ENCODE measurements around the gene LEP. TPM values are rescaled to one million over a fixed set of nuclear protein-coding genes. Genes with fewer than 3 reads are reported as not detected.

Gene LEP
- polyA plus RNA-seq, 3 donors = 0.27 to 0.96 (median 0.40) TPM

DNA sequence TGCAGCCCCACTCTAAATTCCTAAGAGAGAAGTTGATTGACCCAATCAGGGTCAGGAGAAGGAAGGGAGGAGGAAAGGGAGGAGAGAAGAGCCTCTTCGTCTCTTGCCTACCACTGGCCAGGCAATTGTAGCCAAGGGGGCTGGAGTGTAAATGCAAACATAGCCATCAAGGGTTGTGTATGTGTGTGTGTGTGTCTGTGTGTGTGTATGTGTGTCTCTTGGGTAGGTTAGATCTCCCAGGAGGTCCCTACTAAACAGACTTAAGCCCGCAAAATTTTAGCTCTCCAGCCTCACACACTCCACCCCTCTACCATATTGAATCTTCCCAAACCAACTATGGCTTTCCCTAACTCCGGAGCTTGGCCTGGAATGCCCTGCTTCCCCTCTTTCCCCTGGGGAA, 3.8 kb downstream of the LEP start:
- DNase-seq = no peak

DNA sequence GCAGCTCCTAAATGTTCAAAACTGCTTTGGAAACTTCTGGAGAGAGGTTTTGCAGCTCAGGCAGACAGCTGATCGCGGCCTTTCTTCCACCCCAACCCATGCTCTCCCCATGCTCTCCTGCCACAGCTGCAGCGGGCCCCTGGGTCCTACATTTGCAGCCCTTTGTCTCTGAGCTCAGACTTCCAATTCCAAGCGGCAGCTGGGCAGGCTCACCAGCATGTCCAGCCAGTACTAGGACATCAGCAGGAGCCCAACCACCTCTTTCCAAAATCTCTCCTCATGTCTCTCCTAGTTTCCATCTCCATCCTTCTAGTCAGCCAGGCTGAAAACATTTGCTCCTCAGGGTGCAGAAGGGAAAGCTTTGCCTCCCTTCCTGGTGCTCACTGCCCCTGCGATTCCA, 6.0 kb downstream of the LEP start:
- DNase-seq = no peak

GRCh38 chr7:128247640-128248194, 6.6 kb downstream of the LEP start:
- DNase-seq = no peak

GRCh38 chr7:128251337-128251736, 10.3 kb downstream of the LEP start:
- DNase-seq = no peak

- no peak for DNase-seq
These were observed 12.6 kb downstream of the LEP start for GRCh38 chr7:128253701-128254100.

GRCh38 chr7:128254470-128254869, 13.4 kb downstream of the LEP start:
- DNase-seq = no peak

GRCh38 chr7:128255271-128255670, 14.2 kb downstream of the LEP start:
- DNase-seq = no peak

- no peak for DNase-seq
These were observed 16.4 kb downstream of the LEP start for GRCh38 chr7:128257458-128257857.

DNA sequence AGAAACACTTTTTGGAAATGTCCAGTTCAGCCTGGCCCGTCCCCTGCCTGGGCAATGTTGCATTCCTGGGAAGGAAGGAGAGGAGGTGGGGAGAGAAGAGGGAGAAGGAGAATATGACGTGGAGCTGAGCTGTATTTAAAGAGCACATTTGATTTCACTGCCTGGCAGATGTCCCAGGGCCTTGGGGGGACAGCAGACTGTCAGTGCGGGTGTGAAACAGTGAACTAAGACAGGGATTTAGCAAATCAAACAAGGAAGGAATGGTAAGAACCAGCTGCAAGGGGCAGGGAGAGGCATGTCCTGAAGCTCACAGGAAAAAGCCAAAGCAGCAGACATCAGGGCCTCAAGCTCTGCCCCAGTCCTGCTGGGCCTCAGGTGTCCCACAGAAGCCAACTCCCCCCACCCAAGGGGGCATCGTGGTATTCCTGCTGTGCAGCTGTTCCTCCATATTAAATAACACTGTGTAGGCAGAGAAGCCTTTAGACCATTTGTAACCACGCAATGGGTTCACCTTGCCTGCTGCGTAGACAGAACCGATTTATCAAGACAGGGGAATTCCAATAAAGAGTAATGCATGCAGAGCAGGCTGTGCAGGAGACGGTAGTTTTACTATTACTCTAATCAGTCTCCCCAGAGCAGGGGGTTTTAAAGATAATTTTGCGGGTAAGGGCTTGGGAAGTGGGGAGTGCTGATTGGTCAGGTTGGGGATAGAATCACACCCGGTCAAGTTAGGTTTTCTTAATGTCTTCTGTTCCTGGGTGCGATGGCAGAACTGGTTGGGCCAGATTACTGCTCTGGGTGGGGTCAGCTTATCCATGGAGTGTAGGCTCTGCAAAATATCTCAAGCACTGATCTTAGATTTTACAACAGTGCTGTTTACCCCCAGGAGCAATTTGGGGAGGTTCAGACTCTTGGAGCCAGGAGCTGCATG, 18.3 kb downstream of the LEP start:
- DNase-seq = no peak

DNA sequence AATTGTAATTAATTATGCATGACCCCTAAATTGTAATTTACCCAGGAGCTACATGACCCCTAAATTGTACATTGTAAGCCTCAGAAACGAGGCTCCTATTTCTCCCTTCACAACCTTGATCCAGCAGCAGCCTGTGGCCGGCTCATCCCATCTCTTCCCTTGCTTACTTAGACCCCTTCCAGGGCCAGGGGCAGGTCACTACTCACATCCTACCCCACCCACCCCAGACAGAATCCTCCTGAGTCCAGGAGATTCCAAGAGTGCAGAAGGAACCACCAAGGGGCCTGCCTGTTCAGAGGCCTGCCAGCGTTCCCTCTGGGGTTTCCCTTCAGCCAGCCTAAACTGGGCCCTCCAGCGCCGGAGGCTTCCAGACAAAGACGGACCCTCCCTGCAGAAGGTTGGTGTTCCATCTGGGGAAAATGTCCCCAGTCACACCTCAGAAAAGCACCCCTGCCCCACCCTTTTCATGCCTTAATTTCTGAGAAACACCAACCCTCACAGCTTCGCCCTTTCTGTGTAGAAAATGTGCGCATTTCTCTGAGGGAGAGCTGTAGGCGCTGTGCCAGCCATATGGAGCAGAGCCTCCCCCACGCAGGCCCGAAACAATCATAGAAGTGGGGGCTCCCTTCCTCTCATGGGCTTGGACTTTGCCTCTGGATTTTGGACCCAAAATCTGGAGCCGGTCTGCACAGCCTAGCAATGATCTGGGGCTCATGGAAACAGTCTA, 19.2 kb downstream of the LEP start:
- DNase-seq = no peak

DNA sequence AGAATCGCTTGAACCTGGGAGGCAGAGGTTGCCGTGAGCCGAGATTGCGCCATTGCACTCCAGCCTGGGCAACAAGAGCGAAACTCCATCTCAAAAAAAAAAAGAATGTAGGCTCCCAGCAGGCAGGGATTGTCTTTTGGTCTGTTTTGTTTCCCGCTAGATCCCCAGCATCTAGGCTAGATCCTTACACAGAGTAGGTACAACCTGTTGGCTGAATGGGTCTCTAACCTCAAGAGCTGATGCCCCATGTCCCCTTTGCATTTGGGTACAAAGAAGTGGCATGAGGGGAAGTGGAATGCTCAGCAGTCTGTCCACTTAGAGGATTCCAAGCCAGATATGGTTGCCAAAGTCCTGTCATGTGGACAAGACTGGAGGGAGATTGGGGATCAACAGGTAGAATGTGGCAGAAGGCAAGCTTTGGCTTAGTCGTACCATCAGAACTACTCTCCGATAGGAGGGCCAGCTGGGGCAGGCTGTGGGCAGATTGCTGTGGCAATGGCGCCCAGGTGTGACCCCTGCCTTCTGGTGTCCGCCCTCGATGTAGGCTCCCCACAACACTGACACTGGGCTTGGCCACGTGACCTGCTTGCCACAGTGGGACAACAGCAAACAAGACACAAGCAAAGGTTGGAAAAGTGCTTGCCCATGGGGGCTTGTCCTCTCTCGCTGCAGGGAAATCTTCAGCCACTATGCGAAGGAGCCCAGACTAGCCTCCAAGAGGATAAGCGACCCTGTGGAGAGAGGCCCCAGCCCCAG, 21.4 kb downstream of the LEP start:
- no peak for DNase-seq

- no peak for DNase-seq
These were observed 22.3 kb downstream of the LEP start for GRCh38 chr7:128263420-128263819.

DNA sequence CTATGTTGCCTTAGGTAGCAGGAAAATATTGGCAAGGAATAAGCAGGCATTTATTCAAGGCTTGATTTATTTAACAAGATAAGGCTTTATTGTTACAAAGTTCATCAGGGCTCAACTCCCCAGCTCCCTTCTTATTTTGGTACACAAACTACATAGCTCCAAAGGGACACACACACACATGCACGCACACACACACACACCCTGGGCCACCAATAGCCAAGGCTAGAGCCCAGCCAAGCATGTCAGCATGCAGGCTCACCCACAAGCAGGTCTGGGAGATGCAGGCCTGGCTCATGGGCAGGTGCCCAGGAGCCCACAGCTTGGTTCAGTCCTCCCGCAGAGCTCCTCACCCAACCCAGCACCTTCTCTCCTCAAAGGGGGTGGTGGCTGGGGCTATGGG, 23.4 kb downstream of the LEP start:
- DNase-seq = no peak

DNA sequence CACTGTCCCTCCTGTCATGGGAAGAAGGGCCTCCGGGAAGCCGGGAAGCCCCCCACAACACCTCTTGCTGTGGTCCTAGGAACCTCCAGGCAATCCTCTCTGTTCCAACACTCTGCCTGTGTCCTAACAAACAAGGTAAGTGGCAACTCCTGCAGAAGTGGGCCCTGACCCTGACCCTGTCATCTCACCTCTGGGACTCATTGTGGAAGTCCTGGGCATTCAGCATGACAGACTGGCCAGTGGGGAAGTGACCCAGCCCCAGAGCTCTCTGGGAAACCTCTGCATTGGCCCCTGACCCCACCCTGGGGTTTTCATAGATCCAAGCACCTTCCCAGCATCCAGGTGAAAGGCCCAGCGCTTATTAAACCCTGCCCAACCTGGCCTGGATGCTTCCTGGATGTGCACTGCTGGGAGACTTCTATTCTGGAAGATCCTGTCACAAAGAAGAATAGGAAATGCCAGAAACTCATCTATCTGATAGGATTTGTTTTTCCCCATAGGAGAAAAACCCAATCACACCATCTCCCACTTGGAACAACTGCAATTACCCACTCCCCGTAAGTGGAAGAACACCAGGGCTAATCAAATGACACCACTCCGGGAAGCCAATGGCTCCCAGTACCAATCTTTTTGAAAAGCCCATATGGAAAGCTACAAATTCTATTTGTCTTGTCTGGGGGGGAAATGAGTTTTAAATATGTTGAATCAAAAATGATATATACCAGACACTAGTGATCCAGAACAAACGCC, 24.3 kb downstream of the LEP start:
- DNase-seq = no peak

DNA sequence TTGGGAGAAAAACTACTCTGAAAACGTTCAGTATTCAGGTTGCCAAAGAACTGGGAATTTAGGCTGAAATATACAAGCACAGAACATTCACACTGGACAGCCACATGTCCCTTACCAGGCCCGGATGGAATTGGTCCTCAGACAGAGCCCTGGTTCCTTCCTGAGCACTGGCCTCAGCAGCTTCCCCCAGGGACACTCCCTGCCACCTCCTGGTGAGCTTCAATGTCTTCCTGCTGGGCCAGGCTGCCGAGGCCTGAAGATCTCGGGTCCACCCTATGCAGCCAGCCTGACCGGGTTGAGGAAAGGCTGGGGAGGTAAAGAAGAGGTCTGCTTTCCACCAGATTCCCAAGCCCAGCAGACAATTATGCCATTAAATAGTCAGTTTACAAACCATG, 24.8 kb downstream of the LEP start:
- DNase-seq = no peak

DNA sequence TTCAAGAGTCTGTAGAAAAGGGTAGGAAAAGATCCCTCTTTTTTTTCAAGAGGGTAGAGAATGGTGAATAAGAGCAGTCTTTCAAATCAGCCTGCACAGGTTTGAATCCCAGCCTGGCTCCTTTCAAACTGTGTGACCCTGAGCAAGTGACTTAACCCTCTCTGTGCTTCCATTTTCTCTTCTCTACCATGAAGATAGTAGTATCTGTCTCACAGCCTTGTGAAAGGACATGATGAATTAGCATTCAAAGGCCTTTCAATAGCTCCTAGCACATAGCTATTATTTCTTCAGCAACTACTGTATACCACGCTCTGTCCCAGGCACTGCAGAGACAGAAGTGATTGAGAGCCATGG, 25.4 kb downstream of the LEP start:
- DNase-seq = no peak

GRCh38 chr7:128266883-128267594, 26.0 kb downstream of the LEP start:
- DNase-seq = no peak

GRCh38 chr7:128267595-128267924, 26.5 kb downstream of the LEP start:
- DNase-seq = no peak

DNA sequence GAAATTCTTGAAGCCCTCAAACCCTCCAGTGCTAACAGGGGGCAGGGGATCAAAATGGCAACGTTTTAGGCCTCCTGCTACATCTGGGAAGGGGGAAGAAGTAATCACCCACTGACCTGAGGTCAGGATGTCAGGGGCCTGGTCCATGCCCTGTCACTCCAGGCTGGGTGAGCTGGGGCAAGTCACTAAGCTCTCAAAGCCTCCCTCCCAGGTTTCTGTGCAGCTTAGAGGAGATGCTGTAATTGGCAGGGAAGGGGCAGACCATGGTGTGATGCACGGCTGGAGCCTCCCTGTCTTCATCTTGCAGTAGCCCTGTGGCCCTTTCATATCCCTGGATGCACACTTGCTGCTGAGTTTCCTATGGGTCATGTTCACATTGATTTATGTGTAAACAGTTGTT, 27.2 kb downstream of the LEP start:
- DNase-seq = no peak

GRCh38 chr7:128270826-128271272, 29.8 kb downstream of the LEP start:
- no peak for DNase-seq

GRCh38 chr7:128271471-128271941, 30.4 kb downstream of the LEP start:
- DNase-seq = no peak
